Activated naive CD8-positive, alpha-beta T cell (primary cell): ENCODE measurements around the gene OVOL1.

Experiments
- H3K27ac Mint-ChIP-seq: one replicate; pipeline ENCODE4 v1.8.0; 2021; ENCODE audit warnings: mixed read lengths
- H3K27me3 Mint-ChIP-seq: one replicate; pipeline ENCODE4 v1.8.0; 2021; ENCODE audit warnings: mixed read lengths
- H3K36me3 Mint-ChIP-seq: one replicate; pipeline ENCODE4 v1.8.0; 2021; ENCODE audit warnings: mixed read lengths
- H3K4me1 Mint-ChIP-seq: one replicate; pipeline ENCODE4 v1.8.0; 2021; ENCODE audit warnings: low read depth, mixed read lengths
- H3K4me3 Mint-ChIP-seq: one replicate; pipeline ENCODE4 v1.8.0; 2021; ENCODE audit warnings: mild to moderate bottlenecking, mixed read lengths
- H3K9me3 Mint-ChIP-seq: one replicate; pipeline ENCODE4 v1.8.0; 2021; ENCODE audit warnings: low read depth, mixed read lengths

OVOL1 gene

GRCh38 chr11:65781962-65782815, 4.7 kb upstream of the OVOL1 start:
- Mint-ChIP-seq H3K36me3 (no peaks in the 10 kb centered on the region), H3K27ac (no peak overlapping the region), H3K4me1 (peaks cover 12% of the 10 kb centered on the region), H3K27me3 (peaks cover 2% of the 10 kb centered on the region), H3K4me3 (peak overlapping the region; percentile 46), H3K9me3 (no peaks in the 10 kb centered on the region)

GRCh38 chr11:65782816-65783228, 4.0 kb upstream of the OVOL1 start:
- Mint-ChIP-seq H3K9me3 (no peaks in the 10 kb centered on the region), H3K27ac (no peak overlapping the region)

GRCh38 chr11:65785319-65786007, 1.4 kb upstream of the OVOL1 start:
- Mint-ChIP-seq H3K4me1 (peaks cover 17% of the 10 kb centered on the region), H3K36me3 (no peaks in the 10 kb centered on the region), H3K27me3 (peaks cover 11% of the 10 kb centered on the region), H3K9me3 (no peaks in the 10 kb centered on the region), H3K27ac (no peak overlapping the region), H3K4me3 (peak overlapping the region; percentile 46)

More at GRCh38 chr11:65782816-65783228, 4.0 kb upstream of the OVOL1 start:
- H3K27me3 Mint-ChIP-seq: peaks cover 2% of the 10 kb centered on the region
- peak overlapping the region; percentile 44 for H3K4me3 Mint-ChIP-seq
- H3K4me1 Mint-ChIP-seq: peaks cover 12% of the 10 kb centered on the region
- no peaks in the 10 kb centered on the region for H3K36me3 Mint-ChIP-seq

- Mint-ChIP-seq H3K4me3 (peak overlapping the region; percentile 46), H3K27ac (no peak overlapping the region), H3K4me1 (peaks cover 17% of the 10 kb centered on the region), H3K9me3 (no peaks in the 10 kb centered on the region), H3K36me3 (no peaks in the 10 kb centered on the region), H3K27me3 (peaks cover 14% of the 10 kb centered on the region)
Measured at GRCh38 chr11:65786008-65786785, 666 bp upstream of the OVOL1 start.

- Mint-ChIP-seq H3K9me3 (no peaks in the 10 kb centered on the region), H3K4me3 (peak overlapping the region; percentile 81), H3K27me3 (peaks cover 13% of the 10 kb centered on the region), H3K36me3 (no peaks in the 10 kb centered on the region), H3K27ac (no peak overlapping the region), H3K4me1 (peaks cover 17% of the 10 kb centered on the region)
Measured at GRCh38 chr11:65787649-65788622, 1.1 kb downstream of the OVOL1 start.

GRCh38 chr11:65788821-65789220, 2.0 kb downstream of the OVOL1 start:
- H3K4me1 Mint-ChIP-seq: peaks cover 17% of the 10 kb centered on the region
- H3K36me3 Mint-ChIP-seq: no peaks in the 10 kb centered on the region
- H3K27me3 Mint-ChIP-seq: peaks cover 11% of the 10 kb centered on the region
- no peak overlapping the region for H3K4me3 Mint-ChIP-seq
- no peaks in the 10 kb centered on the region for H3K9me3 Mint-ChIP-seq
- H3K27ac Mint-ChIP-seq: no peak overlapping the region

- peaks cover 17% of the 10 kb centered on the region for H3K4me1 Mint-ChIP-seq
Measured at GRCh38 chr11:65789230-65790103, 2.6 kb downstream of the OVOL1 start.

GRCh38 chr11:65790104-65790901, 3.4 kb downstream of the OVOL1 start:
- Mint-ChIP-seq H3K4me3 (no peak overlapping the region), H3K27ac (no peak overlapping the region), H3K27me3 (peaks cover 11% of the 10 kb centered on the region), H3K9me3 (no peaks in the 10 kb centered on the region), H3K4me1 (peaks cover 13% of the 10 kb centered on the region), H3K36me3 (no peaks in the 10 kb centered on the region)

More at GRCh38 chr11:65789230-65790103, 2.6 kb downstream of the OVOL1 start:
- Mint-ChIP-seq H3K9me3 (no peaks in the 10 kb centered on the region), H3K4me3 (no peak overlapping the region), H3K27me3 (peaks cover 11% of the 10 kb centered on the region), H3K27ac (no peak overlapping the region), H3K36me3 (no peaks in the 10 kb centered on the region)

GRCh38 chr11:65790902-65791650, 4.2 kb downstream of the OVOL1 start:
- Mint-ChIP-seq H3K4me1 (peaks cover 7% of the 10 kb centered on the region), H3K4me3 (no peak overlapping the region), H3K27me3 (peaks cover 11% of the 10 kb centered on the region), H3K36me3 (no peaks in the 10 kb centered on the region), H3K27ac (no peak overlapping the region), H3K9me3 (no peaks in the 10 kb centered on the region)

- Mint-ChIP-seq H3K4me3 (no peak overlapping the region), H3K27me3 (peaks cover 11% of the 10 kb centered on the region), H3K9me3 (no peaks in the 10 kb centered on the region), H3K27ac (no peak overlapping the region), H3K36me3 (no peaks in the 10 kb centered on the region), H3K4me1 (peaks cover 7% of the 10 kb centered on the region)
Measured at GRCh38 chr11:65791719-65792213, 4.9 kb downstream of the OVOL1 start.

- H3K27ac Mint-ChIP-seq: no peak overlapping the region
- H3K4me3 Mint-ChIP-seq: no peak overlapping the region
Measured at GRCh38 chr11:65792456-65792855, 5.6 kb downstream of the OVOL1 start.

GRCh38 chr11:65793144-65793581, 6.3 kb downstream of the OVOL1 start:
- H3K27ac Mint-ChIP-seq: no peak overlapping the region
- no peaks in the 10 kb centered on the region for H3K36me3 Mint-ChIP-seq
- peaks cover 4% of the 10 kb centered on the region for H3K4me1 Mint-ChIP-seq
- H3K9me3 Mint-ChIP-seq: no peaks in the 10 kb centered on the region
- no peak overlapping the region for H3K4me3 Mint-ChIP-seq
- H3K27me3 Mint-ChIP-seq: peaks cover 10% of the 10 kb centered on the region

More at GRCh38 chr11:65792456-65792855, 5.6 kb downstream of the OVOL1 start:
- Mint-ChIP-seq H3K27me3 (peaks cover 11% of the 10 kb centered on the region), H3K36me3 (no peaks in the 10 kb centered on the region), H3K4me1 (peaks cover 7% of the 10 kb centered on the region), H3K9me3 (no peaks in the 10 kb centered on the region)
